ENCODE measurements around the gene RASA4B.

DNA sequence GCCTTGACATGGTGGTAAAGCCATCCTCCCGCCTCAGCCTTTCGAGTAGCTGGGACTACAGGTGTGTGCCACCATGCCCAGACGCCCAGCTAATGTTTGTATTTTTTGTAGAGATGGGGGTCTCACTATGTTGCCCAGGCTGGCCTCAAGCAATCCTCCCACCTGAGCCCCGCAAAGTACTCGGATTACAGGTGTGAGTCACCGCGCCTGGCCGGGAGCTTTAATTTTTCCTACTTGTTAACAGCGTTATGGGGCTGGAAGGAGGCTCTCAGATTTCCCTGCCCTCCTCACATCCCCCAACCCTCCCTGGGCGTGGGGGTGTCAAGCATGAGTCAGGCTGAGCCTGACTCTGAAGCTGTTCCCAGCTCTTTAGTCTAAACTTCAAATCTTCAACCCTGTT lies 61.2 kb downstream of the RASA4B start:
- TF ChIP-seq CTCF (IDR thresholded peaks at IDR 0.05; ENCODE audit: insufficient read depth, low read length) (no peak), POLR2AphosphoS5 (IDR thresholded peaks at IDR 0.05; ENCODE audit: low read depth) (no peak), SPI1 (IDR thresholded peaks at IDR 0.05; ENCODE audit: borderline replicate concordance, low read depth) (no peak)

Data from HL-60 (cell line).